ENCODE measurements around the gene OBP2A. TPM values are rescaled to one million over a fixed set of nuclear protein-coding genes. Genes with fewer than 3 reads are reported as not detected.
A peak's percentile ranks its signal among the peaks of the same experiment; 100 is the strongest.
"Not testable (repeated sequence)": the region's sequence is repeated elsewhere in the genome, so short reads cannot be mapped to it uniquely, and the experiment has no call there.

The OBP2A gene
- total and polyA plus RNA-seq, 12 donors = not detected

DNA sequence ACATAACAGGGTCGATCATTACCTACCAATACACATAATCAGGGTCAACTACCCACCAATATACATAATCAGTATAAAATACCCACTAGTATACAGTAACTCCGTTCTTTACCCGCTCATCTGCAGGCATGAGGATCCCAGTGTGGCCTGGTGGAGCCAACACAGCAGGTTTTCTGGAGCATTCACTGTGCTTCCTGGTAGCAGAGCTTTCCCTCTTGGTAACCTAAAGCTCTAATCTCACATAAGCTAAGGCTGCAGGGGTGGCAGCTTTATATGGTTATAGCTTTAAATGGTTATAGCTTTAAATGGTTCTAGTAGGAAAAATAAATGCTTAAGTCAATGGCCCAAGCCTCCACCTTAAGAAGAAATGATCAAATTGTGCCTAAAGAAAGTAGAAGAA is 12.8 kb upstream of the OBP2A start:
- ATAC-seq (no peak), DNase-seq (no peak)
- Histone ChIP-seq H3K4me1 (peaks cover 0 to 3% (median 0%) of the 10 kb centered on the region in 9 donors), H3K27me3 (peaks cover 0 to 8% (median 5%) of the 10 kb centered on the region in 7 donors), H3K36me3 (no peaks in the 10 kb centered on the region), H3K27ac (no peak overlapping the region), H3K4me3 (no peak overlapping the region), H3K9me3 (peaks cover 0 to 9% (median 0%) of the 10 kb centered on the region in 11 donors)
- intact Hi-C loops (cut with DNase I) = no loop called here
- TF ChIP-seq, protein P1, sequence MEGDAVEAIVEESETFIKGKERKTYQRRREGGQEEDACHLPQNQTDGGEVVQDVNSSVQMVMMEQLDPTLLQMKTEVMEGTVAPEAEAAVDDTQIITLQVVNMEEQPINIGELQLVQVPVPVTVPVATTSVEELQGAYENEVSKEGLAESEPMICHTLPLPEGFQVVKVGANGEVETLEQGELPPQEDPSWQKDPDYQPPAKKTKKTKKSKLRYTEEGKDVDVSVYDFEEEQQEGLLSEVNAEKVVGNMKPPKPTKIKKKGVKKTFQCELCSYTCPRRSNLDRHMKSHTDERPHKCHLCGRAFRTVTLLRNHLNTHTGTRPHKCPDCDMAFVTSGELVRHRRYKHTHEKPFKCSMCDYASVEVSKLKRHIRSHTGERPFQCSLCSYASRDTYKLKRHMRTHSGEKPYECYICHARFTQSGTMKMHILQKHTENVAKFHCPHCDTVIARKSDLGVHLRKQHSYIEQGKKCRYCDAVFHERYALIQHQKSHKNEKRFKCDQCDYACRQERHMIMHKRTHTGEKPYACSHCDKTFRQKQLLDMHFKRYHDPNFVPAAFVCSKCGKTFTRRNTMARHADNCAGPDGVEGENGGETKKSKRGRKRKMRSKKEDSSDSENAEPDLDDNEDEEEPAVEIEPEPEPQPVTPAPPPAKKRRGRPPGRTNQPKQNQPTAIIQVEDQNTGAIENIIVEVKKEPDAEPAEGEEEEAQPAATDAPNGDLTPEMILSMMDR (IDR thresholded peaks at IDR 0.05) = no peak
- 94 to 97% methylated on average over 3 of the region's 3 CpGs for WGBS, 2 donors

DNA sequence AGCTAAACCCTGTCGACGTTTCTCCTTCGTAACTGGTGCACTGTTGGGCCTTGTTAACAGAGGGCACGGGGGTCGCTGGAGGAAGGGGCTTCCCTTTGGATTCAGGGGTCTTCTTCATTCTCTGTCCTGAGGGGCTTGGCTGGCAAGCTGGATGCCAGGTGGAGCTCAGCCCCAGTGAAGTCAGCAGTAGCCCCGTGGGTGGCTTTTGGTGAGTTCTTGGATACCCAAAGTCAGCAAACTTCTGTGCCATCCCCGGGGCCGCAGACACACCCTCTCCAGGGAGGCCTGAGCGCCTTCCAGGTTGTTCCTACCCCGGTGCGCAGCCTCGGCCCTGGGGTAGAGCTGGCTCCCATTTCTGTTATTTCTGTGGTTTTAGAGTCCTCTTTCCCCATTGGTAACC is 12.3 kb upstream of the OBP2A start:
- WGBS, 2 donors = 93 to 95% methylated on average over 12 of the region's 12 CpGs
- Histone ChIP-seq H3K27ac (peak overlapping the region in 1 of 10 donors; percentile 53), H3K4me1 (peaks cover 0 to 3% (median 0%) of the 10 kb centered on the region in 9 donors), H3K9me3 (peaks cover 0 to 9% (median 0%) of the 10 kb centered on the region in 11 donors), H3K36me3 (no peaks in the 10 kb centered on the region), H3K27me3 (peaks cover 0 to 9% (median 5%) of the 10 kb centered on the region in 7 donors), H3K4me3 (no peak overlapping the region)
- TF ChIP-seq, protein P1 (IDR thresholded peaks at IDR 0.05) = no peak
- ATAC-seq (no peak), DNase-seq (no peak)
- intact Hi-C loops (cut with DNase I) = no loop called here

DNA sequence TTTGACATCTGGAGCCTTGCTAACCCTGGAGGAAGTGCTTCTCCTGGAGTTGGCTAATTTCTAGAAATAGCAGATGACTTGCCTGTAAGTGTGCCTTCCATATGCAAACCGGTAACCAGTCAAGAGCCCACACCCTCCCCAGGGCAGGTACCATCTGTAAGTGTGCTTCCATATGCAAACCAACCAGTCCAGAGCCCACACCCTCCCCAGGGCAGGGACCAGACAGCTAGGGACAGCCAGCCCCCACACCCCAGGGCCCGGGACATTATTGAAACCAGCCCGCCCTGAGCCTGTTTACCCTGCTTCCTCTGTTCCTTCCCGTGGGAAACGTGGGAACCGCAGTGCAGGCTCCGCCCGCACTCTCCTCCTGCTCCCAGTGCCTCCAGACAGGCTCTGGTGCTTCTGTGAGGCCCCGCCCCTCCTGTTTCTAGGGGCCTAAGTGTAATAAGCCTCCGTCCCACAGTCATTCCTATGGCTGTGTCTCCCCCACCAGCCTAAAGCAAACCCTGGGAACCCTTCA is 11.7 kb upstream of the OBP2A start:
- intact Hi-C loops (cut with DNase I); H3K4me1 ChIP-seq; H3K27me3 ChIP-seq; H3K36me3 ChIP-seq; H3K9me3 ChIP-seq; DNase-seq; H3K4me3 ChIP-seq: not testable (repeated sequence)
- peak in 7 of 8 donors; percentile 25 to 88 (median 59) for ATAC-seq
- peak overlapping the region in 1 of 10 donors; percentile 53 for H3K27ac ChIP-seq
- 32 to 38% methylated on average over 10 of the region's 10 CpGs for WGBS, 2 donors

DNA sequence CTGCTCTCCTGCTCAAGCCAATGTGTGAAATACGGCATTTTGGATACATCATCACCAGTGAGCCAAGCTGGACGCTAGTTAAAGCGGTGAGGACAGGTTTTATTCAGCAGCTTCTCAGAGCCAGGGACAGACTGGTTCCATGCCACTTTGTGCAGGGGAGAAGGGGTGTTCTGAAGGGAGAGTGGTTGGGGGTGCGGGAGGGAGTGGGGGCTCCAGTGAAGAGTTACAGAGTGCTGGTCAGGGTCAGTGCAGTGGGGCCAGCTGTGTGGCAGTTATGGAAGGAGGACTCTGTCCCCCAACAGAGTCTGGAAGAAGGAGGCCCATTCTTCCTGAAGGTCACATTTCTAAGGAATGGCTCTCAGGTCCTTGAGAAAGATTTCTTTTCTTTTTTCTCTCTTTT is 11.1 kb upstream of the OBP2A start:
- peak in 3 of 8 donors; percentile 19 to 46 (median 24) for ATAC-seq
- H3K36me3 ChIP-seq; H3K4me3 ChIP-seq; DNase-seq; H3K9me3 ChIP-seq; H3K27me3 ChIP-seq; intact Hi-C loops (cut with DNase I); H3K4me1 ChIP-seq: not testable (repeated sequence)
- H3K27ac ChIP-seq = peak overlapping the region in 1 of 10 donors; percentile 53
- WGBS, 2 donors = 53 to 70% methylated on average over 4 of the region's 4 CpGs

DNA sequence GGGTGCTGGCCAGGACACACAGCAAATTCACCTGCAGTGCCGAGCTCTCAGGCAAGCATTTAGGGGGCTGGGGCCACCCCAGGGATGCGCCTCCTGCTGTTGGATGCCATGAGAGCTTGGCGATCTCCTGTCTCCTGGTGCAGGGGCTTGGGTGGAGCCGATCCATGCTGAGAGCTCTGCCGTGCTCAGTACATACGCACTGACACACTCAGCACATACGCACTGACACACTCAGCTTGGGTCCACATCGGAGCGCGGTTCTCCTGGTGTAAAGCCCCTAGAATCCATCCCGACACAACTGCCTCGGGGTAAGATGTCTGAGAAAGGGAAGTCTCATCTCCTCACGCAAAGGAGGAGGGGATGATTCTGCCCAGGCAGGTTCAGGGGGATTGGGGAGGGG is 10.3 kb upstream of the OBP2A start:
- WGBS, 2 donors = 80 to 88% methylated on average over 10 to 13 of the region's 13 CpGs
- H3K4me3 ChIP-seq; H3K27ac ChIP-seq; H3K27me3 ChIP-seq; intact Hi-C loops (cut with DNase I); H3K4me1 ChIP-seq; ATAC-seq; H3K36me3 ChIP-seq; H3K9me3 ChIP-seq; DNase-seq: not testable (repeated sequence)

DNA sequence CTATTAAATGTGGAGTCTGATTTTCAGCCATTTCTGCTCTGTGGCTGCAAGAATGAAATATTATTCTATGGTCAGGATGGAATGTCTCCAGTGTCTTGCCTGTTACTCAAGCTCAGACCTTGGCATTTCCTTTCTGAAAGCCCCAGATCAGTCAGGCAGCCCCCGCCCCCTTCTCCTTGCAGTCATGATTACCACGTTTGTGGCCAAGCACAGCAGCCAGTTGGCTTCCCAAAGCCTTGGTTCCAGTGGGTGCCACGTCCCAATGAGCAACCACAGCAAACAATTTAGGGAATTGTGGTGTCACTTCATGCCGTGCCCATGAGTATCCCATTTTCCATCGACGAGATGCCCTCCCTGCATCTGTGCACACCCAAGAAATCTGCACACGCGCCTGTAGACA is 9.7 kb upstream of the OBP2A start:
- no peaks in the 10 kb centered on the region for H3K9me3 ChIP-seq
- H3K36me3 ChIP-seq = no peaks in the 10 kb centered on the region
- H3K27ac ChIP-seq = no peak overlapping the region
- WGBS, 2 donors = 79 to 87% methylated on average over 8 of the region's 8 CpGs
- peaks cover 0 to 3% (median 0%) of the 10 kb centered on the region in 9 donors for H3K4me1 ChIP-seq
- peaks cover 0 to 7% (median 0%) of the 10 kb centered on the region in 7 donors for H3K27me3 ChIP-seq
- ATAC-seq (no peak), DNase-seq (no peak)
- TF ChIP-seq, protein P1 (IDR thresholded peaks at IDR 0.05) = no peak
- no peak overlapping the region for H3K4me3 ChIP-seq
- intact Hi-C loops (cut with DNase I) = no loop called here

DNA sequence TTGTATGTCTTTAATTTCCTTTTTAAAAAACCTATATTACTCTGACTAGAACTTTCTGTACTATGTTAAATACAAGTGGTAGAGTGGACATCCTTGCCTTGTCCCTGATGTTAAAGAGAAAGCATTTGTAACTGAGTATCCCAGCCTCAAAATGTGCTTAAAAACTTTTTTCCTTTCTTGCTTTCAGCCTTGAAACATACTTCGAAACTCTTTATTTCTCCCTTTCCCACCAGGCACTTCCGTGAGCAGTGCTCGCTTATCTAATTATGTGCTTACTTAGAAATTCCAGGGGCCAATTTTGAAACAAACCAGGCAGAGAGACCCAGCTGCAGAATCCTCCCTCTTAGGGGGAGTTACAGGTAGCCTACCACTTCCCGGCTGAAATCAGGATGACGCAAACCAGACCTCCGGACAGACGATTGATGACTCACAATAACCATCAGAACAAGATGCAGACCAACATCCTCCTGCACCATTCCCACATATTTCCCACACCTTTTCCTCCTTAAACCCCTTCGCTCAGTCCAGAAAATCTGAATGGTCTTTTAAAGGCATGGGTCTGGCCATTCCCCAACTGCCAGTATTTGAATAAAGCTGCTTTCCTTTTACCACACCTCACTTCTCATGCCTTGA is 2.5 kb upstream of the OBP2A start:
- H3K4me3 ChIP-seq; H3K4me1 ChIP-seq; DNase-seq; intact Hi-C loops (cut with DNase I); H3K27ac ChIP-seq; H3K36me3 ChIP-seq; H3K9me3 ChIP-seq: not testable (repeated sequence)
- peaks cover 0 to 14% (median 3%) of the 10 kb centered on the region in 7 donors for H3K27me3 ChIP-seq
- peak in 1 of 8 donors; percentile 63 for ATAC-seq
- WGBS, 2 donors = 6 to 11% methylated on average over 8 of the region's 8 CpGs
